Smooth muscle cell (in vitro differentiated cells): ENCODE results near the gene DHRS13. TPM values are rescaled to one million over a fixed set of nuclear protein-coding genes. Genes with fewer than 3 reads are reported as not detected.

ENCODE experiments used
- DNase-seq: peaks from one replicate; lab custom pipeline; 2025; ENCODE audit not compliant: unreplicated experiment; lab: John Stamatoyannopoulos, UW
- H2AFZ ChIP-seq: fragments of 200-600 bp; sonication (generic); 2 replicates; pipeline ENCODE4 v1.6.0; 2016; ENCODE audit warnings: antibody characterized with exemption, low read depth, mild to moderate bottlenecking
- H3F3A ChIP-seq: fragments of 200-600 bp; sonication (generic); 2 replicates; pipeline ENCODE4 v1.6.0; 2017; ENCODE audit warnings: antibody characterized with exemption, low read depth
- H3K27ac ChIP-seq: fragments of 200-600 bp; sonication (generic); 2 replicates; pipeline ENCODE4 v1.5.1; 2016; ENCODE audit warnings: low read depth, mild to moderate bottlenecking
- H3K27me3 ChIP-seq: fragments of 200-600 bp; sonication (generic); 2 replicates; pipeline ENCODE4 v1.6.1; 2016; ENCODE audit warnings: low read depth, mild to moderate bottlenecking
- H3K36me3 ChIP-seq: fragments of 200-600 bp; sonication (generic); 2 replicates; pipeline ENCODE4 v1.5.1; 2016; ENCODE audit warnings: low read depth
- H3K4me1 ChIP-seq: fragments of 200-600 bp; sonication (generic); 2 replicates; pipeline ENCODE4 v1.5.1; 2016; ENCODE audit warnings: low read depth
- H3K4me2 ChIP-seq: fragments of 200-600 bp; sonication (generic); 2 replicates; pipeline ENCODE4 v1.6.0; 2016; ENCODE audit warnings: mild to moderate bottlenecking
- H3K4me3 ChIP-seq: fragments of 200-600 bp; sonication (generic); 2 replicates; pipeline ENCODE4 v1.5.1; 2016; ENCODE audit warnings: mild to moderate bottlenecking
- H3K79me2 ChIP-seq: fragments of 200-600 bp; sonication (generic); 2 replicates; pipeline ENCODE4 v1.6.0; 2016; ENCODE audit warnings: low read depth, mild to moderate bottlenecking
- H3K9ac ChIP-seq: fragments of 200-600 bp; sonication (generic); 2 replicates; pipeline ENCODE4 v1.6.0; 2016; ENCODE audit warnings: low read depth
- H3K9me3 ChIP-seq: fragments of 200-600 bp; sonication (generic); replicated peaks from 2 replicates; pipeline ENCODE4 v1.5.1; 2016; ENCODE audit warnings: low read depth
- H4K20me1 ChIP-seq: fragments of 200-600 bp; sonication (generic); 2 replicates; pipeline ENCODE4 v1.6.0; 2016; ENCODE audit warnings: low read depth
- WGBS: methylation state at CpG from one replicate; pipeline ENCODE4 v1.1.7; 2016; ENCODE audit warnings: low lambda C conversion rate; 5-methylcytosine and 5-hydroxymethylcytosine counted together
- polyA plus RNA-seq: library from polyadenylated mRNA; unstranded; fragments of >200 nt; fragmentation: Nextera tagmentation; extraction: Ambion mirVana; gene quantifications from 2 replicates; pipeline ENCODE4 v1.2.1, GENCODE V29; 2016
- total RNA-seq: library from RNA; depleted of rRNA; stranded (reverse); fragments of >200 nt; gene quantifications from 2 replicates; pipeline ENCODE4 v1.2.3, GENCODE V29; 2014
- TF ChIP-seq, protein P1 (sequence below): fragments of 200-600 bp; sonication (generic); IDR thresholded peaks from 2 replicates; pipeline ENCODE4 v1.5.1; 2017; ENCODE audit warnings: borderline replicate concordance, mild to moderate bottlenecking, antibody characterized with exemption; ENCODE audit not compliant: insufficient read depth, poor library complexity, severe bottlenecking

The DHRS13 gene
- total and polyA plus RNA-seq, 2 experiments from 2014 or later: 6.0 to 10.1 TPM

GRCh38 chr17:28874750-28875149, 28.1 kb downstream of the DHRS13 start:
- no peak overlapping the region for H2AFZ ChIP-seq
- no peak overlapping the region for H3K27ac ChIP-seq
- no peaks in the 10 kb centered on the region for H3K79me2 ChIP-seq
- H3K27me3 ChIP-seq: no peaks in the 10 kb centered on the region
- H3K4me3 ChIP-seq: no peak overlapping the region
- no peaks in the 10 kb centered on the region for H4K20me1 ChIP-seq
- TF ChIP-seq, protein P1, sequence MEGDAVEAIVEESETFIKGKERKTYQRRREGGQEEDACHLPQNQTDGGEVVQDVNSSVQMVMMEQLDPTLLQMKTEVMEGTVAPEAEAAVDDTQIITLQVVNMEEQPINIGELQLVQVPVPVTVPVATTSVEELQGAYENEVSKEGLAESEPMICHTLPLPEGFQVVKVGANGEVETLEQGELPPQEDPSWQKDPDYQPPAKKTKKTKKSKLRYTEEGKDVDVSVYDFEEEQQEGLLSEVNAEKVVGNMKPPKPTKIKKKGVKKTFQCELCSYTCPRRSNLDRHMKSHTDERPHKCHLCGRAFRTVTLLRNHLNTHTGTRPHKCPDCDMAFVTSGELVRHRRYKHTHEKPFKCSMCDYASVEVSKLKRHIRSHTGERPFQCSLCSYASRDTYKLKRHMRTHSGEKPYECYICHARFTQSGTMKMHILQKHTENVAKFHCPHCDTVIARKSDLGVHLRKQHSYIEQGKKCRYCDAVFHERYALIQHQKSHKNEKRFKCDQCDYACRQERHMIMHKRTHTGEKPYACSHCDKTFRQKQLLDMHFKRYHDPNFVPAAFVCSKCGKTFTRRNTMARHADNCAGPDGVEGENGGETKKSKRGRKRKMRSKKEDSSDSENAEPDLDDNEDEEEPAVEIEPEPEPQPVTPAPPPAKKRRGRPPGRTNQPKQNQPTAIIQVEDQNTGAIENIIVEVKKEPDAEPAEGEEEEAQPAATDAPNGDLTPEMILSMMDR: no peak
- DNase-seq: no peak
- no peaks in the 10 kb centered on the region for H3K36me3 ChIP-seq
- no peak overlapping the region for H3K9ac ChIP-seq
- no peaks in the 10 kb centered on the region for H3K9me3 ChIP-seq
- no peaks in the 10 kb centered on the region for H3K4me1 ChIP-seq
- H3F3A ChIP-seq: peaks cover 5% of the 10 kb centered on the region
- WGBS: 97% methylated on average over 3 of the region's 3 CpGs
- no peak overlapping the region for H3K4me2 ChIP-seq

- H2AFZ ChIP-seq: no peak overlapping the region
- TF ChIP-seq, protein P1: no peak
- H3K27me3 ChIP-seq: no peaks in the 10 kb centered on the region
- no peaks in the 10 kb centered on the region for H3K9me3 ChIP-seq
- peaks cover 5% of the 10 kb centered on the region for H3F3A ChIP-seq
- no peak overlapping the region for H3K27ac ChIP-seq
- no peak overlapping the region for H3K4me3 ChIP-seq
- H3K4me1 ChIP-seq: no peaks in the 10 kb centered on the region
- no peaks in the 10 kb centered on the region for H4K20me1 ChIP-seq
- no peak overlapping the region for H3K4me2 ChIP-seq
- 94% methylated on average over 7 of the region's 7 CpGs for WGBS
- no peaks in the 10 kb centered on the region for H3K79me2 ChIP-seq
- H3K9ac ChIP-seq: no peak overlapping the region
- no peak for DNase-seq
- H3K36me3 ChIP-seq: no peaks in the 10 kb centered on the region
Observed at GRCh38 chr17:28873839-28874238, 29.0 kb downstream of the DHRS13 start.

- Histone ChIP-seq H3K27ac (no peak overlapping the region), H3K4me2 (no peak overlapping the region), H3K79me2 (no peaks in the 10 kb centered on the region), H3K9ac (no peak overlapping the region), H4K20me1 (no peaks in the 10 kb centered on the region), H3K4me1 (no peaks in the 10 kb centered on the region), H3K9me3 (no peaks in the 10 kb centered on the region), H2AFZ (no peak overlapping the region), H3K27me3 (no peaks in the 10 kb centered on the region), H3K4me3 (no peak overlapping the region), H3K36me3 (no peaks in the 10 kb centered on the region), H3F3A (peaks cover 5% of the 10 kb centered on the region)
- TF ChIP-seq, protein P1: no peak
- WGBS: 86% methylated on average over 6 of the region's 6 CpGs
- no peak for DNase-seq
Observed at GRCh38 chr17:28871056-28871579, 31.8 kb downstream of the DHRS13 start.

- no peaks in the 10 kb centered on the region for H3K36me3 ChIP-seq
Observed at GRCh38 chr17:28867276-28867675, 35.6 kb downstream of the DHRS13 start.

More at GRCh38 chr17:28867276-28867675, 35.6 kb downstream of the DHRS13 start:
- no peak for DNase-seq
- Histone ChIP-seq H3K79me2 (no peaks in the 10 kb centered on the region), H3K9ac (no peak overlapping the region), H3K4me1 (no peaks in the 10 kb centered on the region), H3K4me2 (no peak overlapping the region), H2AFZ (no peak overlapping the region), H3K27ac (no peak overlapping the region), H3F3A (peaks cover 5% of the 10 kb centered on the region), H3K9me3 (no peaks in the 10 kb centered on the region), H4K20me1 (no peaks in the 10 kb centered on the region), H3K27me3 (no peaks in the 10 kb centered on the region), H3K4me3 (no peak overlapping the region)
- TF ChIP-seq, protein P1: no peak
- 93% methylated on average over 7 of the region's 7 CpGs for WGBS
